Measurements from ENCODE around the gene ARHGEF25.
"Not testable (repeated sequence)": the region's sequence is repeated elsewhere in the genome, so short reads cannot be mapped to it uniquely, and the experiment has no call there.

Gene ARHGEF25

GRCh38 chr12:57622293-57623245 lies 11.3 kb downstream of the ARHGEF25 start:
- DNase-seq, result no peak

GRCh38 chr12:57623385-57623784 lies 12.2 kb downstream of the ARHGEF25 start:
- DNase-seq, result no peak

GRCh38 chr12:57623811-57624390 lies 12.7 kb downstream of the ARHGEF25 start:
- DNase-seq, result no peak

GRCh38 chr12:57624441-57625220 lies 13.4 kb downstream of the ARHGEF25 start:
- DNase-seq, result no peak

GRCh38 chr12:57625261-57626032 lies 14.2 kb downstream of the ARHGEF25 start:
- no peak for DNase-seq

- no peak for DNase-seq
Observed at GRCh38 chr12:57626111-57626920, 15.1 kb downstream of the ARHGEF25 start.

GRCh38 chr12:57626921-57627445 lies 15.7 kb downstream of the ARHGEF25 start:
- DNase-seq, result no peak

- no peak for DNase-seq
Observed at GRCh38 chr12:57627501-57628279, 16.5 kb downstream of the ARHGEF25 start.

- no peak for DNase-seq
Observed at GRCh38 chr12:57628280-57629191, 17.3 kb downstream of the ARHGEF25 start.

- no peak for DNase-seq
Observed at GRCh38 chr12:57629897-57630471, 18.7 kb downstream of the ARHGEF25 start.

GRCh38 chr12:57630891-57631433 lies 19.7 kb downstream of the ARHGEF25 start:
- DNase-seq, result no peak

- no peak for DNase-seq
Observed at GRCh38 chr12:57631566-57632072, 20.4 kb downstream of the ARHGEF25 start.

- peak; percentile 76 for DNase-seq
Observed at GRCh38 chr12:57632073-57632957, 21.1 kb downstream of the ARHGEF25 start.

- DNase-seq, result peak; percentile 88
Observed at GRCh38 chr12:57632958-57633840, 22.0 kb downstream of the ARHGEF25 start, which contains the start of gene B4GALNT1. TSS of gene B4GALNT1 (minus strand) at chr12:57633201. CDS start at chr12:57632132, 1,069 bp downstream.

- not testable (repeated sequence) for DNase-seq
Observed at GRCh38 chr12:57636731-57637130, 25.5 kb downstream of the ARHGEF25 start.

GRCh38 chr12:57637364-57637763 lies 26.1 kb downstream of the ARHGEF25 start:
- DNase-seq, result no peak
